ENCODE measurements around the gene THRB.

DNA sequence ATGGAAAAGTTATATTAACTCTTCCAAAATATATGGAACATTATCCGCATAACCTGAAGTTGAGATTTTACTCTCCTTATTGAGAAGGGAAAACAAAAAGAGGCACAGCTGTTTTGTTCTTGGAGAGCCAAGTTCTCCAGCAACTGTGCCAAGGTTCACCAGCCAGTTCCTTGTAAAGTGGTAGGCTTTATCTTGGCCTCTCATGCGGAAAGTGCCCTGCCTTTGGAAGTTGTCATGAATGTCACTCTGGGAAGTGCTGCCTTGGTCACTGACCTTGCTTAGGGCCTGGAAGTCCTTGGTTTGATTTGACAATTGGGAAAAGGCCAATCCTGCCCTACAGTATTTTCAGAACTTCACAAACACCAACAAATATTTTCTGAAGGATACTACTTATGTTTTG, 44.2 kb upstream of the THRB start:
- TF ChIP-seq, protein P1, sequence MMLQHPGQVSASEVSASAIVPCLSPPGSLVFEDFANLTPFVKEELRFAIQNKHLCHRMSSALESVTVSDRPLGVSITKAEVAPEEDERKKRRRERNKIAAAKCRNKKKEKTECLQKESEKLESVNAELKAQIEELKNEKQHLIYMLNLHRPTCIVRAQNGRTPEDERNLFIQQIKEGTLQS (CRISPR knock-in tag; conservative IDR thresholded peaks at IDR 0.05) = no peak
- no peak for TF ChIP-seq GTF2I (CRISPR knock-in tag; conservative IDR thresholded peaks at IDR 0.05)
- TF ChIP-seq, protein P2, sequence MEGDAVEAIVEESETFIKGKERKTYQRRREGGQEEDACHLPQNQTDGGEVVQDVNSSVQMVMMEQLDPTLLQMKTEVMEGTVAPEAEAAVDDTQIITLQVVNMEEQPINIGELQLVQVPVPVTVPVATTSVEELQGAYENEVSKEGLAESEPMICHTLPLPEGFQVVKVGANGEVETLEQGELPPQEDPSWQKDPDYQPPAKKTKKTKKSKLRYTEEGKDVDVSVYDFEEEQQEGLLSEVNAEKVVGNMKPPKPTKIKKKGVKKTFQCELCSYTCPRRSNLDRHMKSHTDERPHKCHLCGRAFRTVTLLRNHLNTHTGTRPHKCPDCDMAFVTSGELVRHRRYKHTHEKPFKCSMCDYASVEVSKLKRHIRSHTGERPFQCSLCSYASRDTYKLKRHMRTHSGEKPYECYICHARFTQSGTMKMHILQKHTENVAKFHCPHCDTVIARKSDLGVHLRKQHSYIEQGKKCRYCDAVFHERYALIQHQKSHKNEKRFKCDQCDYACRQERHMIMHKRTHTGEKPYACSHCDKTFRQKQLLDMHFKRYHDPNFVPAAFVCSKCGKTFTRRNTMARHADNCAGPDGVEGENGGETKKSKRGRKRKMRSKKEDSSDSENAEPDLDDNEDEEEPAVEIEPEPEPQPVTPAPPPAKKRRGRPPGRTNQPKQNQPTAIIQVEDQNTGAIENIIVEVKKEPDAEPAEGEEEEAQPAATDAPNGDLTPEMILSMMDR (IDR thresholded peaks at IDR 0.05) = no peak
- TF ChIP-seq, protein P3, sequence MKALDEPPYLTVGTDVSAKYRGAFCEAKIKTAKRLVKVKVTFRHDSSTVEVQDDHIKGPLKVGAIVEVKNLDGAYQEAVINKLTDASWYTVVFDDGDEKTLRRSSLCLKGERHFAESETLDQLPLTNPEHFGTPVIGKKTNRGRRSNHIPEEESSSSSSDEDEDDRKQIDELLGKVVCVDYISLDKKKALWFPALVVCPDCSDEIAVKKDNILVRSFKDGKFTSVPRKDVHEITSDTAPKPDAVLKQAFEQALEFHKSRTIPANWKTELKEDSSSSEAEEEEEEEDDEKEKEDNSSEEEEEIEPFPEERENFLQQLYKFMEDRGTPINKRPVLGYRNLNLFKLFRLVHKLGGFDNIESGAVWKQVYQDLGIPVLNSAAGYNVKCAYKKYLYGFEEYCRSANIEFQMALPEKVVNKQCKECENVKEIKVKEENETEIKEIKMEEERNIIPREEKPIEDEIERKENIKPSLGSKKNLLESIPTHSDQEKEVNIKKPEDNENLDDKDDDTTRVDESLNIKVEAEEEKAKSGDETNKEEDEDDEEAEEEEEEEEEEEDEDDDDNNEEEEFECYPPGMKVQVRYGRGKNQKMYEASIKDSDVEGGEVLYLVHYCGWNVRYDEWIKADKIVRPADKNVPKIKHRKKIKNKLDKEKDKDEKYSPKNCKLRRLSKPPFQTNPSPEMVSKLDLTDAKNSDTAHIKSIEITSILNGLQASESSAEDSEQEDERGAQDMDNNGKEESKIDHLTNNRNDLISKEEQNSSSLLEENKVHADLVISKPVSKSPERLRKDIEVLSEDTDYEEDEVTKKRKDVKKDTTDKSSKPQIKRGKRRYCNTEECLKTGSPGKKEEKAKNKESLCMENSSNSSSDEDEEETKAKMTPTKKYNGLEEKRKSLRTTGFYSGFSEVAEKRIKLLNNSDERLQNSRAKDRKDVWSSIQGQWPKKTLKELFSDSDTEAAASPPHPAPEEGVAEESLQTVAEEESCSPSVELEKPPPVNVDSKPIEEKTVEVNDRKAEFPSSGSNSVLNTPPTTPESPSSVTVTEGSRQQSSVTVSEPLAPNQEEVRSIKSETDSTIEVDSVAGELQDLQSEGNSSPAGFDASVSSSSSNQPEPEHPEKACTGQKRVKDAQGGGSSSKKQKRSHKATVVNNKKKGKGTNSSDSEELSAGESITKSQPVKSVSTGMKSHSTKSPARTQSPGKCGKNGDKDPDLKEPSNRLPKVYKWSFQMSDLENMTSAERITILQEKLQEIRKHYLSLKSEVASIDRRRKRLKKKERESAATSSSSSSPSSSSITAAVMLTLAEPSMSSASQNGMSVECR (CRISPR knock-in tag; IDR thresholded peaks at IDR 0.05; ENCODE audit: borderline replicate concordance) = no peak
- no peak for TF ChIP-seq NR3C1 (CRISPR knock-in tag; conservative IDR thresholded peaks at IDR 0.05; ENCODE audit: low read depth)
- no peak for TF ChIP-seq SMAD3 (CRISPR knock-in tag; IDR thresholded peaks at IDR 0.05; ENCODE audit: borderline replicate concordance)
- TF ChIP-seq KAT7 (CRISPR knock-in tag; IDR thresholded peaks at IDR 0.05; ENCODE audit: borderline replicate concordance) = no peak
- no peak for TF ChIP-seq RELA (CRISPR knock-in tag; IDR thresholded peaks at IDR 0.05; ENCODE audit: borderline replicate concordance)
- no peak for TF ChIP-seq ZNF121 (CRISPR knock-in tag; IDR thresholded peaks at IDR 0.05)
- TF ChIP-seq NR2C2 (CRISPR knock-in tag; IDR thresholded peaks at IDR 0.05) = no peak
